Loucy (cell line): ENCODE results near the gene OR4C11.

ENCODE experiments used
- H2AFZ ChIP-seq: fragments of 200-600 bp; sonication (generic); 2 replicates; pipeline ENCODE4 v1.6.0; 2016; ENCODE audit warnings: antibody characterized with exemption, mild to moderate bottlenecking, low read length, moderate library complexity
- H3F3A ChIP-seq: fragments of 200-600 bp; 2 replicates; pipeline ENCODE4 v1.6.0; 2016; ENCODE audit warnings: antibody characterized with exemption, low read depth, mild to moderate bottlenecking
- H3K27me3 ChIP-seq: fragments of 200-600 bp; sonication (generic); 2 replicates; pipeline ENCODE4 v1.6.1; 2014; ENCODE audit warnings: low read length, mild to moderate bottlenecking; ENCODE audit not compliant: insufficient read depth, poor library complexity, severe bottlenecking
- H3K36me3 ChIP-seq: fragments of 200-600 bp; sonication (generic); 2 replicates; pipeline ENCODE4 v1.6.1; 2016; ENCODE audit warnings: low read length; ENCODE audit not compliant: insufficient read depth
- H3K4me1 ChIP-seq: fragments of 200-600 bp; sonication (generic); 2 replicates; pipeline ENCODE4 v1.5.1; 2014; ENCODE audit warnings: low read length, mild to moderate bottlenecking; ENCODE audit not compliant: insufficient read depth, poor library complexity, severe bottlenecking
- H3K4me2 ChIP-seq: fragments of 200-600 bp; sonication (generic); 2 replicates; pipeline ENCODE4 v1.6.0; 2014; ENCODE audit warnings: antibody characterized with exemption, low read length, low read depth, mild to moderate bottlenecking; ENCODE audit not compliant: poor library complexity, severe bottlenecking
- H3K4me3 ChIP-seq: fragments of 200-600 bp; sonication (generic); 2 replicates; pipeline ENCODE4 v1.5.1; 2014; ENCODE audit warnings: low read length, mild to moderate bottlenecking, mixed read lengths; ENCODE audit not compliant: poor library complexity, severe bottlenecking
- H3K79me2 ChIP-seq: fragments of 200-600 bp; sonication (generic); 2 replicates; pipeline ENCODE4 v1.6.1; 2014; ENCODE audit warnings: low read length; ENCODE audit not compliant: insufficient read depth
- H3K9ac ChIP-seq: fragments of 200-600 bp; sonication (generic); 2 replicates; pipeline ENCODE4 v1.6.0; 2014; ENCODE audit warnings: mild to moderate bottlenecking, low read depth, low read length, moderate library complexity; ENCODE audit not compliant: poor library complexity, severe bottlenecking
- H3K9me2 ChIP-seq: fragments of 200-600 bp; sonication (generic); replicated peaks from 2 replicates; pipeline ENCODE4 v1.6.1; 2016; ENCODE audit warnings: low read depth, low read length, mixed read lengths
- H3K9me3 ChIP-seq: fragments of 200-600 bp; sonication (generic); 2 replicates; pipeline ENCODE4 v1.6.1; 2014; ENCODE audit warnings: mild to moderate bottlenecking, antibody characterized with exemption, low read length, low read depth; ENCODE audit not compliant: insufficient read depth
- H4K20me1 ChIP-seq: fragments of 200-600 bp; sonication (generic); 2 replicates; pipeline ENCODE4 v1.6.0; 2014; ENCODE audit warnings: antibody characterized with exemption, low read length, mild to moderate bottlenecking; ENCODE audit not compliant: insufficient read depth, poor library complexity, severe bottlenecking
- CTCF ChIP-seq: fragments of 200-600 bp; sonication (generic); conservative IDR thresholded peaks from 2 replicates; pipeline ENCODE4 v1.5.1; 2014; ENCODE audit warnings: mild to moderate bottlenecking, antibody characterized with exemption, low read length
- EZH2phosphoT487 ChIP-seq: fragments of 200-600 bp; IDR thresholded peaks from 2 replicates; pipeline ENCODE4 v1.6.1; 2018; ENCODE audit warnings: antibody characterized with exemption, mild to moderate bottlenecking, moderate library complexity, borderline replicate concordance

OR4C11 gene

GRCh38 chr11:55607545-55607944 lies at the start of gene OR4C11:
TSS of gene OR4C11 (minus strand) at chr11:55607645. CDS start at chr11:55604373, 3,272 bp downstream.
- no peak within 1 kb of the TSS for H3K4me2 ChIP-seq
- H3K79me2 ChIP-seq: no peaks in the 10 kb centered on the region
- no peaks in the 10 kb centered on the region for H4K20me1 ChIP-seq
- H2AFZ ChIP-seq: no peak within 1 kb of the TSS
- H3K9ac ChIP-seq: no peak within 1 kb of the TSS
- no peaks in the 10 kb centered on the region for H3K36me3 ChIP-seq
- no peaks in the 10 kb centered on the region for H3K27me3 ChIP-seq
- no peaks in the 10 kb centered on the region for H3K9me2 ChIP-seq
- no peak within 1 kb of the TSS for H3K4me3 ChIP-seq
- TF ChIP-seq EZH2phosphoT487 (no peak), CTCF (no peak)
- H3F3A ChIP-seq: no peaks in the 10 kb centered on the region
- H3K9me3 ChIP-seq: no peaks in the 10 kb centered on the region
- H3K4me1 ChIP-seq: no peaks in the 10 kb centered on the region

GRCh38 chr11:55655096-55655495 lies 47.7 kb upstream of the OR4C11 start:
- TF ChIP-seq EZH2phosphoT487 (no peak), CTCF (no peak)
- no peaks in the 10 kb centered on the region for H3K4me1 ChIP-seq
- H3F3A ChIP-seq: no peaks in the 10 kb centered on the region
- no peak overlapping the region for H3K9ac ChIP-seq
- H3K4me2 ChIP-seq: no peak overlapping the region
- H3K79me2 ChIP-seq: no peaks in the 10 kb centered on the region
- H3K4me3 ChIP-seq: no peak overlapping the region
- no peak overlapping the region for H2AFZ ChIP-seq
- H3K36me3 ChIP-seq: no peaks in the 10 kb centered on the region
- H4K20me1 ChIP-seq: no peaks in the 10 kb centered on the region
- H3K9me2 ChIP-seq: no peaks in the 10 kb centered on the region
- H3K27me3 ChIP-seq: no peaks in the 10 kb centered on the region
- no peaks in the 10 kb centered on the region for H3K9me3 ChIP-seq

GRCh38 chr11:55652560-55652959 lies 45.1 kb upstream of the OR4C11 start:
- Histone ChIP-seq H3F3A (no peaks in the 10 kb centered on the region), H3K79me2 (no peaks in the 10 kb centered on the region), H3K27me3 (no peaks in the 10 kb centered on the region), H2AFZ (no peak overlapping the region), H4K20me1 (no peaks in the 10 kb centered on the region), H3K9ac (no peak overlapping the region), H3K9me3 (no peaks in the 10 kb centered on the region), H3K36me3 (no peaks in the 10 kb centered on the region), H3K4me1 (no peaks in the 10 kb centered on the region), H3K4me2 (no peak overlapping the region), H3K9me2 (no peaks in the 10 kb centered on the region), H3K4me3 (no peak overlapping the region)
- TF ChIP-seq EZH2phosphoT487 (no peak), CTCF (no peak)
